H1 (cell line): ENCODE results near the gene CAMKMT. TPM values are rescaled to one million over a fixed set of nuclear protein-coding genes. Genes with fewer than 3 reads are reported as not detected.

Experiments
- CTCF ChIA-PET: fragments of 300-600 bp; sonication (Branson Sonifier 250); formaldehyde crosslinking; loops from one replicate; lab custom pipeline; 2021; ENCODE audit not compliant: partially characterized antibody; lab: Charles Lee
- POLR2A ChIA-PET: fragments of 300-600 bp; sonication (Branson Sonifier 250); formaldehyde crosslinking; loops from one replicate; lab custom pipeline; 2021; ENCODE audit warnings: inconsistent platforms; ENCODE audit not compliant: partially characterized antibody; lab: Charles Lee
- DNase-seq, 2 experiments: peaks; one replicate each; pipeline versions ENCODE4 v3.0.0 to v3.0.0-alpha.2; 2010 to 2022; ENCODE audit warnings: low spot score in 2 of 2, low read depth in 1 of 2, mixed read lengths in 1 of 2
- FAIRE-seq: peaks from 2 replicates; lab custom pipeline; 2011; peaks lifted over from hg19 to GRCh38; lab: Jason Lieb, UNC
- H2AFZ ChIP-seq: 2 replicates; pipeline ENCODE4 v1.8.1; 2012; ENCODE audit warnings: low read length, inconsistent platforms
- H2AK5ac ChIP-seq: 2 replicates; pipeline ENCODE4 v1.6.1; 2013; ENCODE audit warnings: low read depth, low read length
- H2BK120ac ChIP-seq: replicated peaks from 2 replicates; pipeline ENCODE3; 2013; ENCODE audit warnings: low read depth, low read length, inconsistent platforms
- H2BK12ac ChIP-seq: 2 replicates; pipeline ENCODE4 v1.6.1; 2013; ENCODE audit warnings: low read depth, low read length
- H2BK15ac ChIP-seq: 2 replicates; pipeline ENCODE4 v1.6.1; 2013; ENCODE audit warnings: low read length
- H2BK20ac ChIP-seq: 2 replicates; pipeline ENCODE4 v1.6.1; 2013; ENCODE audit warnings: low read length
- H2BK5ac ChIP-seq: 2 replicates; pipeline ENCODE4 v1.6.1; 2013; ENCODE audit warnings: low read depth, low read length
- H3K14ac ChIP-seq: 2 replicates; pipeline ENCODE4 v1.6.1; 2013; ENCODE audit warnings: inconsistent platforms; ENCODE audit not compliant: insufficient read length
- H3K18ac ChIP-seq: 2 replicates; pipeline ENCODE4 v1.6.1; 2013; ENCODE audit warnings: low read length; ENCODE audit errors: extremely low read depth
- H3K23ac ChIP-seq: 2 replicates; pipeline ENCODE4 v1.6.1; 2013; ENCODE audit warnings: inconsistent platforms; ENCODE audit not compliant: insufficient read length
- H3K23me2 ChIP-seq: 2 replicates; pipeline ENCODE4 v1.6.1; 2013; ENCODE audit warnings: low read depth, low read length
- H3K27ac ChIP-seq: 2 replicates; pipeline ENCODE4 v1.6.1; 2011; ENCODE audit warnings: low read depth, low read length, inconsistent platforms
- H3K27me3 ChIP-seq, 4 experiments: replicated peaks in 1 of 4; 1 replicate in 1 of 4; 2 replicates in 3 of 4; pipeline versions ENCODE4 v1.6.1 to v1.8.1; 2011 to 2013; ENCODE audit warnings: low read length in 3 of 4, mild to moderate bottlenecking in 3 of 4, inconsistent platforms in 2 of 4, mixed read lengths in 2 of 4, moderate library complexity in 1 of 4; ENCODE audit not compliant: control insufficient read depth in 3 of 4, insufficient read depth in 3 of 4; ENCODE audit errors: extremely low read depth in 1 of 4
- H3K36me3 ChIP-seq, 4 experiments: 2 replicates each; pipeline versions ENCODE4 v1.6.1 to v1.8.1; 2011 to 2013; ENCODE audit warnings: mild to moderate bottlenecking in 4 of 4, low read length in 3 of 4, moderate library complexity in 2 of 4, control low read depth in 1 of 4, inconsistent platforms in 1 of 4; ENCODE audit not compliant: insufficient read depth in 4 of 4, control insufficient read depth in 2 of 4
- H3K4ac ChIP-seq: replicated peaks from 2 replicates; pipeline ENCODE3; 2013; ENCODE audit warnings: low read length, low read depth, mixed read lengths, inconsistent platforms; ENCODE audit not compliant: insufficient read length
- H3K4me1 ChIP-seq, 4 experiments: replicated peaks in 1 of 4; 1 replicate in 1 of 4; 2 replicates in 3 of 4; pipeline versions ENCODE4 v1.6.1 to v1.8.1; 2011 to 2013; ENCODE audit warnings: low read length in 3 of 4, inconsistent platforms in 2 of 4, mixed read lengths in 1 of 4; ENCODE audit not compliant: insufficient read depth in 4 of 4, control insufficient read depth in 3 of 4
- H3K4me2 ChIP-seq, 2 experiments: 2 replicates each; pipeline versions ENCODE4 v1.6.1 to v1.8.1; 2011 to 2013; ENCODE audit warnings: low read depth in 2 of 2, low read length in 2 of 2, control low read depth in 1 of 2, inconsistent platforms in 1 of 2, mild to moderate bottlenecking in 1 of 2; ENCODE audit not compliant: insufficient read depth in 1 of 2
- H3K4me3 ChIP-seq, 4 experiments: fragments of 200-600, 300-600 bp in 1 of 4; sonication (generic), shearing (Covaris generic), sonication (Bioruptor Twin) in 1 of 4; 2 replicates each; pipeline versions ENCODE4 v1.5.1 to v1.8.1; 2011 to 2016; ENCODE audit warnings: low read length in 4 of 4, low read depth in 3 of 4, control low read depth in 2 of 4, inconsistent platforms in 2 of 4, mild to moderate bottlenecking in 2 of 4, mixed read lengths in 1 of 4, moderate library complexity in 1 of 4; ENCODE audit not compliant: insufficient read depth in 2 of 4; ENCODE audit errors: extremely low read depth in 1 of 4
- H3K56ac ChIP-seq: replicated peaks from 2 replicates; pipeline ENCODE3; 2013; ENCODE audit warnings: low read depth, mild to moderate bottlenecking, mixed read lengths, low read length, inconsistent platforms; ENCODE audit not compliant: insufficient read length
- H3K79me1 ChIP-seq: 2 replicates; pipeline ENCODE4 v1.6.1; 2013; ENCODE audit warnings: low read depth, low read length, control low read depth
- H3K79me2 ChIP-seq, 2 experiments: 2 replicates each; pipeline versions ENCODE4 v1.6.1 to v1.8.1; 2012 to 2013; ENCODE audit warnings: low read length in 2 of 2, mild to moderate bottlenecking in 2 of 2, inconsistent platforms in 1 of 2; ENCODE audit not compliant: insufficient read depth in 2 of 2, control insufficient read depth in 1 of 2
- H3K9ac ChIP-seq, 4 experiments: replicated peaks in 1 of 4; 1 replicate in 1 of 4; 2 replicates in 3 of 4; pipeline versions ENCODE4 v1.6.1 to v1.8.1; 2011 to 2013; ENCODE audit warnings: low read depth in 3 of 4, low read length in 3 of 4, control low read depth in 2 of 4, mild to moderate bottlenecking in 2 of 4, moderate library complexity in 2 of 4, inconsistent platforms in 1 of 4; ENCODE audit errors: extremely low read depth in 1 of 4
- H3K9me3 ChIP-seq, 2 experiments: 2 replicates each; pipeline versions ENCODE4 v1.6.1 to v1.8.1; 2012 to 2013; ENCODE audit warnings: mild to moderate bottlenecking in 2 of 2, moderate library complexity in 2 of 2, control low read depth in 1 of 2, inconsistent platforms in 1 of 2, low read depth in 1 of 2, low read length in 1 of 2, mixed read lengths in 1 of 2; ENCODE audit not compliant: insufficient read depth in 2 of 2
- H4K20me1 ChIP-seq, 2 experiments: replicated peaks in 1 of 2; 2 replicates each; pipeline versions ENCODE3 to v1.8.1; 2011 to 2013; ENCODE audit warnings: inconsistent platforms in 2 of 2, low read length in 2 of 2, mild to moderate bottlenecking in 1 of 2; ENCODE audit not compliant: insufficient read depth in 2 of 2, control insufficient read depth in 1 of 2
- H4K5ac ChIP-seq: 2 replicates; pipeline ENCODE4 v1.6.1; 2013; ENCODE audit warnings: low read length, low read depth, mixed read lengths, inconsistent platforms; ENCODE audit not compliant: insufficient read length
- H4K8ac ChIP-seq: 2 replicates; pipeline ENCODE4 v1.8.0; 2013; ENCODE audit warnings: mild to moderate bottlenecking, moderate library complexity, low read length, inconsistent platforms; ENCODE audit not compliant: insufficient read depth; ENCODE audit errors: extremely low read depth
- H4K91ac ChIP-seq: replicated peaks from 2 replicates; pipeline ENCODE3; 2013; ENCODE audit warnings: low read length, mixed read lengths, inconsistent platforms; ENCODE audit not compliant: insufficient read length
- ASH2L ChIP-seq: fragments of 200-600, 300-600 bp; sonication (generic); IDR thresholded peaks from one replicate; pipeline ENCODE4 v1.7.1; 2017; ENCODE audit warnings: low read length
- BACH1 ChIP-seq: IDR thresholded peaks from 2 replicates; pipeline ENCODE4 v1.6.1; 2012; ENCODE audit warnings: low read length, improper control_type of control experiment
- E2F6 ChIP-seq: IDR thresholded peaks from 2 replicates; pipeline ENCODE4 v1.6.1; 2012; ENCODE audit warnings: inconsistent platforms
- EP300 ChIP-seq, 2 experiments: IDR thresholded peaks; 1 replicate in 1 of 2; 2 replicates in 1 of 2; pipeline ENCODE4 v1.6.1; 2011 to 2012; ENCODE audit warnings: low read depth in 2 of 2, low read length in 2 of 2, mild to moderate bottlenecking in 2 of 2, borderline replicate concordance in 1 of 2, inconsistent platforms in 1 of 2, moderate library complexity in 1 of 2
- EZH2 ChIP-seq: fragments of 200-600 bp; sonication (generic); IDR thresholded peaks from 2 replicates; pipeline ENCODE4 v1.7.1; 2012; ENCODE audit warnings: low read depth, mild to moderate bottlenecking, moderate library complexity, low read length, inconsistent platforms; ENCODE audit not compliant: severe bottlenecking
- KDM1A ChIP-seq: fragments of 200-600, 300-600 bp; sonication (generic); IDR thresholded peaks from 2 replicates; pipeline ENCODE4 v1.7.1; 2016; ENCODE audit warnings: mild to moderate bottlenecking, low read length, borderline replicate concordance
- KDM5A ChIP-seq: fragments of 200-600 bp; IDR thresholded peaks from 2 replicates; pipeline ENCODE4 v1.7.1; 2012; ENCODE audit warnings: mild to moderate bottlenecking, low read length, inconsistent platforms, mixed read lengths
- POLR2AphosphoS5 ChIP-seq: IDR thresholded peaks from 2 replicates; pipeline ENCODE4 v1.6.1; 2011; ENCODE audit warnings: low read depth, low read length
- POU5F1 ChIP-seq: IDR thresholded peaks from 2 replicates; pipeline ENCODE4 v1.6.1; 2011; ENCODE audit warnings: low read depth, mild to moderate bottlenecking, low read length, moderate library complexity
- SP1 ChIP-seq: IDR thresholded peaks from 2 replicates; pipeline ENCODE4 v1.6.1; 2011; ENCODE audit warnings: low read depth, low read length
- TBP ChIP-seq: IDR thresholded peaks from 2 replicates; pipeline ENCODE4 v1.6.1; 2011; ENCODE audit warnings: low read depth, low read length, improper control_type of control experiment
- WGBS, 2 experiments: shearing (Covaris generic) in 1 of 2; methylation state at CpG; one replicate each; pipeline versions ENCODE4 v1.1.6 to v1.1.7; 2013 to 2015; ENCODE audit warnings: low lambda C conversion rate in 2 of 2, mixed read lengths in 2 of 2, inconsistent platforms in 1 of 2, low coverage in 1 of 2, missing lambda C conversion rate in 1 of 2; ENCODE audit not compliant: insufficient replicate concordance in 2 of 2, insufficient coverage in 1 of 2, insufficient read length in 1 of 2; ENCODE audit errors: extremely low coverage in 1 of 2, missing lambda C conversion rate in 1 of 2; 5-methylcytosine and 5-hydroxymethylcytosine counted together
- polyA plus RNA-seq, 7 experiments: library from polyadenylated mRNA; depleted of rRNA in 3 of 7; stranded (reverse) in 5 of 7; unstranded in 2 of 7; fragments of >200 nt in 5 of 7; fragments of 200-250 nt in 2 of 7; gene quantifications; 1 replicate in 5 of 7; 2 replicates in 1 of 7; 4 replicates in 1 of 7; pipeline versions ENCODE4 v1.2.1 to v1.2.3, GENCODE V29; 2011 to 2013; ENCODE audit warnings: missing spikeins in 2 of 7, mixed read lengths in 2 of 7
- total RNA-seq: library from RNA; stranded (reverse); fragmentation: NEBNext Ultra II Directional; extraction: Animal tissue kit (Norgen Biotek cat#: 25700); gene quantifications from 2 replicates; pipeline ENCODE4 v1.2.1, GENCODE V29; 2021

Gene CAMKMT
- total and polyA plus RNA-seq, 2 of the 8 experiments (the other 6 are each of a cell fraction or from before 2014, with no cell fraction given) = 14.7 to 22.4 TPM

GRCh38 chr2:44596537-44597320 lies 235.0 kb downstream of the CAMKMT start:
- Histone ChIP-seq H2BK12ac (no peak overlapping the region), H3K79me1 (no peaks in the 10 kb centered on the region), H3K36me3 (no peaks in the 10 kb centered on the region), H3K4me3 (no peak overlapping the region), H2AFZ (no peak overlapping the region), H4K8ac (no peak overlapping the region), H3K4me1 (no peaks in the 10 kb centered on the region), H4K5ac (no peak overlapping the region), H3K27me3 (no peaks in the 10 kb centered on the region), H4K91ac (no peak overlapping the region), H3K56ac (no peak overlapping the region), H3K79me2 (no peaks in the 10 kb centered on the region), H3K4ac (no peak overlapping the region), H2AK5ac (no peak overlapping the region), H3K23ac (no peak overlapping the region), H3K23me2 (no peaks in the 10 kb centered on the region), H2BK120ac (no peak overlapping the region), H4K20me1 (no peaks in the 10 kb centered on the region), H3K14ac (no peak overlapping the region), H3K18ac (no peak overlapping the region), H3K9ac (no peak overlapping the region), H3K4me2 (no peak overlapping the region), H3K9me3 (no peaks in the 10 kb centered on the region), H3K27ac (no peak overlapping the region), H2BK20ac (no peak overlapping the region), H2BK15ac (no peak overlapping the region), H2BK5ac (no peak overlapping the region)
- TF ChIP-seq EZH2 (no peak), E2F6 (no peak), ASH2L (no peak), SP1 (no peak), KDM1A (no peak), BACH1 (no peak), POU5F1 (no peak), POLR2AphosphoS5 (no peak), TBP (no peak), KDM5A (no peak), EP300 (IDR thresholded peaks at IDR 0.05; ENCODE audit: borderline replicate concordance in 1 of 2, low read depth in 2 of 2, low read length in 2 of 2) (no peak)
- 79% methylated on average over 5 of the region's 5 CpGs; no CpG with 5 or more reads in 1 of the 2 experiments for WGBS, 2 experiments
- ChIA-PET CTCF (interaction anchor here (0.9 to 1.3 kb wide), 4 partner anchors 13 to 117 kb away, joined by 3 to 5 read pairs (median 4); no protein-coding TSS in a partner anchor), POLR2A (no interaction called here)
- no peak for FAIRE-seq
- DNase-seq = no peak
